SH-SY5Y (cell line): ENCODE measurements around the gene YARS1.

Experiments
- GATA2 ChIP-seq: IDR thresholded peaks from 2 replicates; pipeline ENCODE4 v1.6.1; 2011; ENCODE audit warnings: mild to moderate bottlenecking, low read depth, low read length
- GATA3 ChIP-seq: IDR thresholded peaks from 2 replicates; pipeline ENCODE4 v1.6.1; 2011; ENCODE audit warnings: low read depth, mild to moderate bottlenecking, low read length, moderate library complexity

YARS1 gene

GRCh38 chr1:32817159-32817814, at the start of gene YARS1, which contains the start of gene S100PBP:
TSS of gene YARS1 (minus strand) at chr1:32817358. CDS start at chr1:32817244, 114 bp downstream.
TSS of gene S100PBP (plus strand) at chr1:32817653. CDS start at chr1:32826100, 8,447 bp downstream.
- no peak for TF ChIP-seq GATA3
- no peak for TF ChIP-seq GATA2

- TF ChIP-seq GATA3: no peak
- no peak for TF ChIP-seq GATA2
These were observed 48.7 kb upstream of the YARS1 start for GRCh38 chr1:32865639-32866405.

- no peak for TF ChIP-seq GATA3
- no peak for TF ChIP-seq GATA2
These were observed 47.3 kb upstream of the YARS1 start for GRCh38 chr1:32864375-32865019.

GRCh38 chr1:32863881-32864245, 46.7 kb upstream of the YARS1 start:
- TF ChIP-seq GATA3 (no peak), GATA2 (no peak)

GRCh38 chr1:32863218-32863880, 46.2 kb upstream of the YARS1 start:
- no peak for TF ChIP-seq GATA2
- no peak for TF ChIP-seq GATA3

- no peak for TF ChIP-seq GATA2
- TF ChIP-seq GATA3: no peak
These were observed 44.9 kb upstream of the YARS1 start for GRCh38 chr1:32861904-32862695.

- TF ChIP-seq GATA2 (no peak), GATA3 (no peak)
These were observed 43.4 kb upstream of the YARS1 start for GRCh38 chr1:32860566-32860965.

- TF ChIP-seq GATA3 (no peak), GATA2 (no peak)
These were observed 42.8 kb upstream of the YARS1 start for GRCh38 chr1:32859915-32860314.

GRCh38 chr1:32858791-32859190, 41.6 kb upstream of the YARS1 start:
- TF ChIP-seq GATA3 (no peak), GATA2 (no peak)

- no peak for TF ChIP-seq GATA3
- TF ChIP-seq GATA2: no peak
These were observed 41.0 kb upstream of the YARS1 start for GRCh38 chr1:32858136-32858535.

- no peak for TF ChIP-seq GATA2
- TF ChIP-seq GATA3: no peak
These were observed 38.9 kb upstream of the YARS1 start for GRCh38 chr1:32855861-32856617.

- TF ChIP-seq GATA3: no peak
- no peak for TF ChIP-seq GATA2
These were observed 31.4 kb upstream of the YARS1 start for GRCh38 chr1:32848354-32849063.
